Osteoblast (primary cell): ENCODE results near the gene SRD5A2. TPM values are rescaled to one million over a fixed set of nuclear protein-coding genes. Genes with fewer than 3 reads are reported as not detected.

Experiments
- DNase-seq: peaks from one replicate; pipeline ENCODE4 v3.0.0; 2011; ENCODE audit warnings: low spot score, mixed read lengths; ENCODE audit not compliant: insufficient read length; ENCODE audit errors: missing footprints
- H2AFZ ChIP-seq: 2 replicates; pipeline ENCODE4 v1.6.0; 2011; ENCODE audit warnings: mild to moderate bottlenecking, low read length
- H3K27ac ChIP-seq: 2 replicates; pipeline ENCODE4 v1.5.1; 2011; ENCODE audit warnings: mild to moderate bottlenecking, low read depth, low read length, moderate library complexity
- H3K27me3 ChIP-seq: 2 replicates; pipeline ENCODE4 v1.6.0; 2012; ENCODE audit warnings: mild to moderate bottlenecking, control low read depth, inconsistent platforms, low read length, moderate library complexity; ENCODE audit not compliant: insufficient read depth
- H3K36me3 ChIP-seq: 2 replicates; pipeline ENCODE4 v1.5.1; 2011; ENCODE audit warnings: mild to moderate bottlenecking, low read length, control low read depth, moderate library complexity; ENCODE audit not compliant: insufficient read depth
- H3K4me1 ChIP-seq: 2 replicates; pipeline ENCODE4 v1.5.1; 2011; ENCODE audit warnings: mild to moderate bottlenecking, low read length, control low read depth, moderate library complexity; ENCODE audit not compliant: insufficient read depth
- H3K4me2 ChIP-seq: 2 replicates; pipeline ENCODE4 v1.6.0; 2011; ENCODE audit warnings: mild to moderate bottlenecking, low read length; ENCODE audit not compliant: insufficient read depth
- H3K4me3 ChIP-seq: fragments of 200-600 bp; sonication (generic); 3 replicates; pipeline ENCODE4 v1.5.1; 2012; ENCODE audit warnings: mild to moderate bottlenecking, low read length, inconsistent platforms; ENCODE audit not compliant: insufficient read depth
- H3K79me2 ChIP-seq: 2 replicates; pipeline ENCODE4 v1.6.0; 2012; ENCODE audit warnings: mild to moderate bottlenecking, low read length, control low read depth, inconsistent platforms; ENCODE audit not compliant: insufficient read depth
- H3K9me3 ChIP-seq: 2 replicates; pipeline ENCODE4 v1.5.1; 2011; ENCODE audit warnings: low read depth, low read length, control low read depth
- H4K20me1 ChIP-seq: 2 replicates; pipeline ENCODE4 v1.6.0; 2012; ENCODE audit warnings: mild to moderate bottlenecking, low read length, control low read depth; ENCODE audit not compliant: insufficient read depth
- total RNA-seq: library from RNA; depleted of rRNA; stranded (reverse); fragments of >200 nt; gene quantifications from 2 replicates; pipeline ENCODE4 v1.2.3, GENCODE V29; 2012
- TF ChIP-seq, protein P1 (sequence below): IDR thresholded peaks from 2 replicates; pipeline ENCODE4 v1.5.1; 2011; ENCODE audit warnings: mild to moderate bottlenecking, low read depth, low read length, moderate library complexity; ENCODE audit errors: extremely low read depth

SRD5A2 gene
- total RNA-seq, 1 donor: not detected

- DNase-seq: peak; percentile 27
- Histone ChIP-seq H3K36me3 (no peaks in the 10 kb centered on the region), H3K9me3 (no peaks in the 10 kb centered on the region), H3K4me1 (no peaks in the 10 kb centered on the region), H4K20me1 (no peaks in the 10 kb centered on the region), H3K4me3 (no peak overlapping the region), H2AFZ (no peak overlapping the region), H3K4me2 (no peak overlapping the region), H3K27me3 (no peaks in the 10 kb centered on the region), H3K79me2 (no peaks in the 10 kb centered on the region), H3K27ac (no peak overlapping the region)
- TF ChIP-seq, protein P1, sequence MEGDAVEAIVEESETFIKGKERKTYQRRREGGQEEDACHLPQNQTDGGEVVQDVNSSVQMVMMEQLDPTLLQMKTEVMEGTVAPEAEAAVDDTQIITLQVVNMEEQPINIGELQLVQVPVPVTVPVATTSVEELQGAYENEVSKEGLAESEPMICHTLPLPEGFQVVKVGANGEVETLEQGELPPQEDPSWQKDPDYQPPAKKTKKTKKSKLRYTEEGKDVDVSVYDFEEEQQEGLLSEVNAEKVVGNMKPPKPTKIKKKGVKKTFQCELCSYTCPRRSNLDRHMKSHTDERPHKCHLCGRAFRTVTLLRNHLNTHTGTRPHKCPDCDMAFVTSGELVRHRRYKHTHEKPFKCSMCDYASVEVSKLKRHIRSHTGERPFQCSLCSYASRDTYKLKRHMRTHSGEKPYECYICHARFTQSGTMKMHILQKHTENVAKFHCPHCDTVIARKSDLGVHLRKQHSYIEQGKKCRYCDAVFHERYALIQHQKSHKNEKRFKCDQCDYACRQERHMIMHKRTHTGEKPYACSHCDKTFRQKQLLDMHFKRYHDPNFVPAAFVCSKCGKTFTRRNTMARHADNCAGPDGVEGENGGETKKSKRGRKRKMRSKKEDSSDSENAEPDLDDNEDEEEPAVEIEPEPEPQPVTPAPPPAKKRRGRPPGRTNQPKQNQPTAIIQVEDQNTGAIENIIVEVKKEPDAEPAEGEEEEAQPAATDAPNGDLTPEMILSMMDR: no peak
Observed at GRCh38 chr2:31558401-31559295, 22.1 kb downstream of the SRD5A2 start.

GRCh38 chr2:31556940-31557339 lies 23.8 kb downstream of the SRD5A2 start:
- Histone ChIP-seq H3K4me3 (no peak overlapping the region), H3K27me3 (no peaks in the 10 kb centered on the region), H2AFZ (no peak overlapping the region), H4K20me1 (no peaks in the 10 kb centered on the region), H3K9me3 (no peaks in the 10 kb centered on the region), H3K79me2 (no peaks in the 10 kb centered on the region), H3K4me1 (no peaks in the 10 kb centered on the region), H3K36me3 (no peaks in the 10 kb centered on the region), H3K27ac (no peak overlapping the region), H3K4me2 (no peak overlapping the region)
- TF ChIP-seq, protein P1: no peak
- DNase-seq: peak; percentile 11

DNA sequence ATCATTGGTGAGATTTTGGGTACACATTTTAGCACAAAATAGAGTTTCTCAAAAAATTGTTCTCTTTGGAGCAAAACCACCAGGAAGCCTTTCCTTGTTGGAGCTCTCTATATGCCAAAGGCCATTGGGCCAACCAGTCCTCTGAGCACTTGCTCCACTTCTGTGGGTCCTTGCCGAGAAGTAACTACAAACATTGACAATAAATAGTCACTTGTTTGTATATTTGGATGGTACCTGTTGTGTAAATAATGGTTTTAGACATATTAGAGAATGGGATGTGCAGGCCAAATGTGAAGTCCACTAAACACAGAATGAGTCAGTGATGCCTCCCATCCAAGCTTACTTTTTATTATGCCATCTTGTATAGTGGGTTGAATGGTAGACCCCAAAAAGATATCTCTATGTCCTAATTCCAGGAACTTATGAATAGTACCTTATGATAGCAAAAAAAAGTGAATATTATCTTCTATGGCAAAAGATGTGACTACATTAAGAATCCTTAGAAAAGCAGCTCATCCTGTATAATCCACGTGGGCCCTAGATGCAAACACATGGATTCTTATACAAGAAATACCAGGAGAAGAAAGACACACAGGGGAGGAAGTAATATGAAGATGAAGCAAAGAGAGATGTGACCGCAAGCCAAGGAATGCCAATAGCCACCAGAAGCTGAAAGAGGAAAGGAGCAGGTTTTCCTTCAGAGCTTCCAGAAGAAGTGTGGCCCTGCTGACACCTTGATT lies 24.6 kb downstream of the SRD5A2 start:
- Histone ChIP-seq H2AFZ (no peak overlapping the region), H3K27me3 (no peaks in the 10 kb centered on the region), H3K4me3 (no peak overlapping the region), H3K9me3 (no peaks in the 10 kb centered on the region), H3K4me2 (no peak overlapping the region), H3K36me3 (no peaks in the 10 kb centered on the region), H3K27ac (no peak overlapping the region), H3K4me1 (no peaks in the 10 kb centered on the region), H3K79me2 (no peaks in the 10 kb centered on the region), H4K20me1 (no peaks in the 10 kb centered on the region)
- TF ChIP-seq, protein P1: no peak
- no peak for DNase-seq

- no peaks in the 10 kb centered on the region for H3K27me3 ChIP-seq
- no peak overlapping the region for H3K27ac ChIP-seq
- TF ChIP-seq, protein P1: no peak
- H4K20me1 ChIP-seq: no peaks in the 10 kb centered on the region
- no peak overlapping the region for H2AFZ ChIP-seq
- no peaks in the 10 kb centered on the region for H3K9me3 ChIP-seq
- no peaks in the 10 kb centered on the region for H3K79me2 ChIP-seq
- H3K4me1 ChIP-seq: no peaks in the 10 kb centered on the region
- no peak overlapping the region for H3K4me2 ChIP-seq
- H3K36me3 ChIP-seq: no peaks in the 10 kb centered on the region
- no peak overlapping the region for H3K4me3 ChIP-seq
- no peak for DNase-seq
Observed at GRCh38 chr2:31553362-31553761, 27.4 kb downstream of the SRD5A2 start.
